Transverse colon (tissue), 4 donors: ENCODE measurements around the gene TBC1D7. TPM values are rescaled to one million over a fixed set of nuclear protein-coding genes. Genes with fewer than 3 reads are reported as not detected.
"Not testable (repeated sequence)": the region's sequence is repeated elsewhere in the genome, so short reads cannot be mapped to it uniquely, and the experiment has no call there.

Source experiments
- DNase-seq: peaks from one replicate; pipeline ENCODE4 v3.0.0-alpha.2; 2019
- H3K27ac ChIP-seq, 4 donors: fragments of 200-600 bp; sonication (generic); 2 replicates each; pipeline ENCODE4 v1.5.1; 2016 to 2018; ENCODE audit warnings: inconsistent platforms in 4 of 4
- H3K27me3 ChIP-seq: fragments of 200-600 bp; sonication (generic); 2 replicates; pipeline ENCODE4 v1.5.1; 2017; ENCODE audit warnings: inconsistent platforms
- H3K36me3 ChIP-seq, 4 donors: fragments of 200-600 bp; sonication (generic); 2 replicates each; pipeline ENCODE4 v1.5.1; 2017 to 2019; ENCODE audit warnings: inconsistent platforms in 4 of 4
- H3K4me1 ChIP-seq, 4 donors: fragments of 200-600 bp; sonication (generic); 2 replicates each; pipeline ENCODE4 v1.5.1; 2017 to 2020; ENCODE audit warnings: inconsistent platforms in 4 of 4
- H3K4me3 ChIP-seq, 4 donors: fragments of 200-600 bp; sonication (generic); 1 replicate in 1 of 4; 2 replicates in 3 of 4; pipeline versions ENCODE4 v1.5.1 to v1.6.1; 2017 to 2019; ENCODE audit warnings: inconsistent platforms in 4 of 4
- H3K9me3 ChIP-seq, 2 donors: fragments of 200-600 bp; sonication (generic); 2 replicates each; pipeline ENCODE4 v1.5.1; 2017 to 2019; ENCODE audit warnings: inconsistent platforms in 2 of 2
- EP300 ChIP-seq: sonication (generic); formaldehyde crosslinking; IDR thresholded peaks from one replicate; pipeline ENCODE4 v1.6.1; 2017; ENCODE audit warnings: antibody characterized with exemption, low read depth
- POLR2A ChIP-seq: fragments of 450-650 bp; IDR thresholded peaks from one replicate; pipeline ENCODE4 v1.6.1; 2016; ENCODE audit warnings: antibody characterized with exemption, mild to moderate bottlenecking, moderate library complexity
- POLR2AphosphoS5 ChIP-seq, 3 donors: sonication (generic); formaldehyde crosslinking; IDR thresholded peaks; one replicate each; pipeline ENCODE4 v1.6.1; 2016; ENCODE audit warnings: antibody characterized with exemption in 3 of 3
- WGBS, 2 donors: methylation state at CpG; one replicate each; pipeline ENCODE4 v1.1.5; 2018; ENCODE audit warnings: low coverage in 1 of 2; 5-methylcytosine and 5-hydroxymethylcytosine counted together
- in situ Hi-C, 4 donors: fragments of 200-750 bp; cut with MboI; loops; one replicate each; pipeline versions ENCODE4 v1.15.0 to v1.15.1; 2017; ENCODE audit warnings: low sequenced_read_pairs in 3 of 4, low pct_ligation_motif_present in 1 of 4, low pct_unique_long_range_greater_than_20kb in 1 of 4
- intact Hi-C: fragments of 100-400 bp; cut with DNase I; formaldehyde crosslinking; loops from one replicate; pipeline ENCODE4 v1.15.1; 2023; ENCODE audit warnings: low total_unique reads
- total RNA-seq, 4 donors: library from RNA; depleted of rRNA; stranded (reverse); fragments of >200 nt; gene quantifications; one replicate each; pipeline ENCODE4 v1.1.0, GENCODE V29; 2016
- TF ChIP-seq, protein P1 (sequence below), 5 experiments: fragments of 200-600 bp in 3 of 5; fragments of 450-650 bp in 2 of 5; sonication (generic) in 3 of 5; IDR thresholded peaks; 1 replicate in 2 of 5; 2 replicates in 3 of 5; pipeline ENCODE4 v1.5.1; 2016 to 2017; ENCODE audit warnings: antibody characterized with exemption in 5 of 5, inconsistent platforms in 3 of 5, mild to moderate bottlenecking in 2 of 5, moderate library complexity in 1 of 5

The TBC1D7 gene
- total RNA-seq, 4 donors from 2014 or later: 10.5 to 39.8 (median 15.0) TPM

- Histone ChIP-seq H3K4me3 (peak overlapping the region; percentile 55 to 98 (median 78)), H3K36me3 (peaks cover 0 to 14% (median 0%) of the 10 kb centered on the region in 4 donors), H3K27me3 (no peaks in the 10 kb centered on the region), H3K4me1 (peaks cover 6 to 18% (median 13%) of the 10 kb centered on the region in 4 donors), H3K9me3 (no peaks in the 10 kb centered on the region), H3K27ac (peak overlapping the region; percentile 90 to 98 (median 94))
- intact Hi-C loops (no loop called here), in situ Hi-C loops (loop anchor here (25.0 kb wide), 3 partner anchors 208 to 733 kb away; no protein-coding TSS in a partner anchor)
- no peak for DNase-seq
- 0% methylated on average over 1 to 2 of the region's 2 CpGs for WGBS, 2 donors
- TF ChIP-seq POLR2AphosphoS5 (IDR thresholded peaks at IDR 0.05): no peak
- TF ChIP-seq, protein P1, sequence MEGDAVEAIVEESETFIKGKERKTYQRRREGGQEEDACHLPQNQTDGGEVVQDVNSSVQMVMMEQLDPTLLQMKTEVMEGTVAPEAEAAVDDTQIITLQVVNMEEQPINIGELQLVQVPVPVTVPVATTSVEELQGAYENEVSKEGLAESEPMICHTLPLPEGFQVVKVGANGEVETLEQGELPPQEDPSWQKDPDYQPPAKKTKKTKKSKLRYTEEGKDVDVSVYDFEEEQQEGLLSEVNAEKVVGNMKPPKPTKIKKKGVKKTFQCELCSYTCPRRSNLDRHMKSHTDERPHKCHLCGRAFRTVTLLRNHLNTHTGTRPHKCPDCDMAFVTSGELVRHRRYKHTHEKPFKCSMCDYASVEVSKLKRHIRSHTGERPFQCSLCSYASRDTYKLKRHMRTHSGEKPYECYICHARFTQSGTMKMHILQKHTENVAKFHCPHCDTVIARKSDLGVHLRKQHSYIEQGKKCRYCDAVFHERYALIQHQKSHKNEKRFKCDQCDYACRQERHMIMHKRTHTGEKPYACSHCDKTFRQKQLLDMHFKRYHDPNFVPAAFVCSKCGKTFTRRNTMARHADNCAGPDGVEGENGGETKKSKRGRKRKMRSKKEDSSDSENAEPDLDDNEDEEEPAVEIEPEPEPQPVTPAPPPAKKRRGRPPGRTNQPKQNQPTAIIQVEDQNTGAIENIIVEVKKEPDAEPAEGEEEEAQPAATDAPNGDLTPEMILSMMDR (IDR thresholded peaks at IDR 0.05): no peak
- no peak for TF ChIP-seq EP300
- TF ChIP-seq POLR2A: no peak
These were observed 492 bp upstream of the TBC1D7 start for GRCh38 chr6:13328875-13329183.

DNA sequence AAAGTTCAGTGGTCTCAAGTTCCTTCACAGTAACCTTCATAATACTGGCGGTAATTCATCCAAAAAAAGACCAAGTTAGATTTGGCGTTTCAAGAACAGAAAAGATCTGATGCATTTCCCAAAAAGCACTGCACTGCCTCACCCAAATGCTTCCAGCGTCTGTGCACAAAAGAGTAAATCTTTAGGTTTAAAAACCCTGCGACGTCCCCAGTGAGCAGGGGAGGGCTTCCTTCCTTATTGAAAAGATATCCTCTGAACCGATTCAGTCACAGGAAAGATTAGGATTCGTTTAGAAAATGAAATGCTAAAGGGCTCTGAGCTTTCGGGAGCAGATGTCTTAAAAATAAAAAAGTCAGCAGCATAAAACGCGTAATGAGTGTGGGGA lies 654 bp downstream of the TBC1D7 start:
- H3K4me1 ChIP-seq: peaks cover 6 to 18% (median 13%) of the 10 kb centered on the region in 4 donors
- no peaks in the 10 kb centered on the region for H3K27me3 ChIP-seq
- H3K4me3 ChIP-seq: peak overlapping the region; percentile 55 to 98 (median 78)
- intact Hi-C loops: no loop called here
- in situ Hi-C loops: loop anchor here (25.0 kb wide), 3 partner anchors 210 to 735 kb away; no protein-coding TSS in a partner anchor
- peaks cover 0 to 16% (median 0%) of the 10 kb centered on the region in 4 donors for H3K36me3 ChIP-seq
- H3K9me3 ChIP-seq: no peaks in the 10 kb centered on the region
- DNase-seq: no peak
- peak overlapping the region; percentile 90 to 98 (median 94) for H3K27ac ChIP-seq
- 0 to 1% methylated on average over 10 of the region's 10 CpGs for WGBS, 2 donors
- TF ChIP-seq, protein P1 (IDR thresholded peaks at IDR 0.05): no peak
- TF ChIP-seq EP300 (no peak), POLR2A (no peak), POLR2AphosphoS5 (IDR thresholded peaks at IDR 0.05) (no peak)

GRCh38 chr6:13326031-13326586 lies 2.2 kb downstream of the TBC1D7 start:
- intact Hi-C loops, H3K4me3 ChIP-seq, H3K27me3 ChIP-seq, H3K27ac ChIP-seq, DNase-seq, H3K9me3 ChIP-seq: not testable (repeated sequence)
- in situ Hi-C loops: loop anchor here (25.0 kb wide), 3 partner anchors 211 to 736 kb away; no protein-coding TSS in a partner anchor
- H3K36me3 ChIP-seq: peaks cover 0 to 17% (median 8%) of the 10 kb centered on the region in 4 donors
- 76 to 79% methylated on average over 2 to 3 of the region's 3 CpGs for WGBS, 2 donors
- H3K4me1 ChIP-seq: peaks cover 6 to 22% (median 13%) of the 10 kb centered on the region in 4 donors

DNA sequence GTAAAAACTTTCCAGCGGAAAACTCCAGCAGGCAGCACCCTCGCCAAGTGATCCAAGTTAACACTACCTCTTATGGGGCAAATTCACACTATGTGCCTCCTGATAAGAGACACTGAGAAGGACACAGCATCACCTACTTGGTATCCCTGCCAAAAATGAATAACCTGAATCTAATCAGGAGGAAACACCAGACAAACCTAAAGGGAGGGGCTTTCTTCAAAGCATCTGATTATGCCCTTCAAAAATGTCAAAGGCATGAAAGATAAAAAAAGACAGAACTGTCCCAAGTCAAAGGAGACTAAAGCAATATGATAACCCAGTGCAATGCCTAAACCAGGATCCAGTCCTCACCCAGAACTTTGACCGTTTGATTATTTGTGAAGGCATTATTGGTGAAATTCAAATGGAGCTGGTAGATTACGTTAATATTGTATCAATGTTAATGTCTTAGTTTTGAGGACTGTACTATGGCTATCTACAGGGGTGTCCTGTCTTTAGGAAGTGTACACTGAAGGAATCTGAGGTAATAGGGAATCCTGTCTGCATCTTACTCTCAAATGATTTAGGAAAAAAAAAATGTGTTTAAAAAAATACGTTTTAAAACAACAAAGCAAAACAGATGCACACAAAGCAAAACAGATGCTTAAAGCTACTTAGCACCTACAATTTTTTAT lies 8.3 kb downstream of the TBC1D7 start:
- Histone ChIP-seq H3K4me1 (peaks cover 0 to 3% (median 0%) of the 10 kb centered on the region in 4 donors), H3K36me3 (peaks cover 0 to 65% (median 23%) of the 10 kb centered on the region in 4 donors), H3K9me3 (no peaks in the 10 kb centered on the region), H3K4me3 (no peak overlapping the region), H3K27me3 (no peaks in the 10 kb centered on the region), H3K27ac (no peak overlapping the region)
- no peak for DNase-seq
- intact Hi-C loops (no loop called here), in situ Hi-C loops (no loop called here)
- 93 to 94% methylated on average over 5 of the region's 5 CpGs for WGBS, 2 donors
- TF ChIP-seq, protein P1 (IDR thresholded peaks at IDR 0.05): no peak
- TF ChIP-seq EP300 (no peak), POLR2A (no peak), POLR2AphosphoS5 (IDR thresholded peaks at IDR 0.05) (no peak)
